GM13976 (cell line): ENCODE data around the gene STARD10.

ENCODE experiments used
- DNase-seq: peaks from one replicate; pipeline ENCODE4 v3.0.0; 2012; ENCODE audit warnings: low spot score
- in situ Hi-C: fragments of 300-500 bp; cut with MboI; formaldehyde crosslinking; loops from one replicate; pipeline ENCODE4 v1.12.0; 2022; ENCODE audit warnings: low sequenced_read_pairs, mixed read lengths, inconsistent platforms; ENCODE audit not compliant: unreplicated experiment
- TF ChIP-seq, protein P1 (sequence below): IDR thresholded peaks from 2 replicates; pipeline ENCODE4 v1.5.1; 2012; ENCODE audit warnings: borderline replicate concordance, mild to moderate bottlenecking; ENCODE audit not compliant: insufficient read depth; ENCODE audit errors: extremely low read depth, missing control alignments, control extremely low read depth

STARD10 gene

GRCh38 chr11:72778535-72779494, 15.0 kb downstream of the STARD10 start:
- in situ Hi-C loops, result no loop called here
- TF ChIP-seq, protein P1, sequence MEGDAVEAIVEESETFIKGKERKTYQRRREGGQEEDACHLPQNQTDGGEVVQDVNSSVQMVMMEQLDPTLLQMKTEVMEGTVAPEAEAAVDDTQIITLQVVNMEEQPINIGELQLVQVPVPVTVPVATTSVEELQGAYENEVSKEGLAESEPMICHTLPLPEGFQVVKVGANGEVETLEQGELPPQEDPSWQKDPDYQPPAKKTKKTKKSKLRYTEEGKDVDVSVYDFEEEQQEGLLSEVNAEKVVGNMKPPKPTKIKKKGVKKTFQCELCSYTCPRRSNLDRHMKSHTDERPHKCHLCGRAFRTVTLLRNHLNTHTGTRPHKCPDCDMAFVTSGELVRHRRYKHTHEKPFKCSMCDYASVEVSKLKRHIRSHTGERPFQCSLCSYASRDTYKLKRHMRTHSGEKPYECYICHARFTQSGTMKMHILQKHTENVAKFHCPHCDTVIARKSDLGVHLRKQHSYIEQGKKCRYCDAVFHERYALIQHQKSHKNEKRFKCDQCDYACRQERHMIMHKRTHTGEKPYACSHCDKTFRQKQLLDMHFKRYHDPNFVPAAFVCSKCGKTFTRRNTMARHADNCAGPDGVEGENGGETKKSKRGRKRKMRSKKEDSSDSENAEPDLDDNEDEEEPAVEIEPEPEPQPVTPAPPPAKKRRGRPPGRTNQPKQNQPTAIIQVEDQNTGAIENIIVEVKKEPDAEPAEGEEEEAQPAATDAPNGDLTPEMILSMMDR, result no peak
- DNase-seq, result no peak

- DNase-seq, result no peak
- in situ Hi-C loops, result no loop called here
- TF ChIP-seq, protein P1, result no peak
Measured at GRCh38 chr11:72777755-72778278, 16.0 kb downstream of the STARD10 start.

DNA sequence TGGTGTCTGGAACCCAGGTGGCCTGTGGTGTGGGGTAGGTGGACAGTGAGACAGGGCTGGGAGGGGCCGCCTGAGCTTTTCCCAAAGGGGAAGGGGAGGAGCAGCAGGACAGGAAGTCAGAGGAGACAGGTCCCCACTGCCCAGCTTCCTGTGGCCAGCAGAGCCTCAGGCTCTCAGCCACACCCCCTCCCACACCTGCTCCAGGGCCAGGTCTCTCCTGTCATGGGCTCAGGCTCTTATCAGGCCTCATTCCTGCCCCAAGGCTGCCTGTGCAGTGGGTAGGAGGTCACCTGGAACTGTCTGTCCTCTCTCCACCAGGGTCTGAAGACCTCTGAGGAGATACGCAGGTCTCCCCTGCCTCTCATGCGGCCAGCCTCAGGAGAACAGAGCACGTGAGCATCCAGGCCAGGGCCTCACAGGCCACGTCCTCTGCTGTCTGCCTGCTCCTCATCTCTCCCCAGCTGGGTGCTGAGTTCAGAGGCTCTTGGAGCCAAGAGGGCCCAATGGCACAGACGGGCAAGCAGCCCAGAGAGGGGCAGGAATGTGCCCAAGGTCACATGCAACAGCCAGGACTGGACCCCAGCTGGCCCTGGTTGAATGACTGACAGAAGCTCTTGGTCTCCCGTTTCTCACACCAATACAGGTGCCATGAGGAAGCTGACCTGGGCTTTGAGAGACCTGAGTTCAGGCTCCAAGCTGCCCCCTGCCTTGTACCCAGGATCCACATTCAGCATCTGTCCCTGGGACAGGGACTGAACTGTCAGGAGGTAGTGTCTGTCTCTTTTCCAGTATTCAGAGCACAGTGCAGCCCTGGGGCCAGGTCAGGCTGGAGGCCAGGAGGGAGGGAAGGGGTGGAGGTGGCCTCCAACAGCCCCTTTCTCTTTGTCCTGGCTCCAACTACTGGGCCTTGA, 16.7 kb downstream of the STARD10 start:
- in situ Hi-C loops, result no loop called here
- TF ChIP-seq, protein P1, result no peak
- DNase-seq, result peak; percentile 44

DNA sequence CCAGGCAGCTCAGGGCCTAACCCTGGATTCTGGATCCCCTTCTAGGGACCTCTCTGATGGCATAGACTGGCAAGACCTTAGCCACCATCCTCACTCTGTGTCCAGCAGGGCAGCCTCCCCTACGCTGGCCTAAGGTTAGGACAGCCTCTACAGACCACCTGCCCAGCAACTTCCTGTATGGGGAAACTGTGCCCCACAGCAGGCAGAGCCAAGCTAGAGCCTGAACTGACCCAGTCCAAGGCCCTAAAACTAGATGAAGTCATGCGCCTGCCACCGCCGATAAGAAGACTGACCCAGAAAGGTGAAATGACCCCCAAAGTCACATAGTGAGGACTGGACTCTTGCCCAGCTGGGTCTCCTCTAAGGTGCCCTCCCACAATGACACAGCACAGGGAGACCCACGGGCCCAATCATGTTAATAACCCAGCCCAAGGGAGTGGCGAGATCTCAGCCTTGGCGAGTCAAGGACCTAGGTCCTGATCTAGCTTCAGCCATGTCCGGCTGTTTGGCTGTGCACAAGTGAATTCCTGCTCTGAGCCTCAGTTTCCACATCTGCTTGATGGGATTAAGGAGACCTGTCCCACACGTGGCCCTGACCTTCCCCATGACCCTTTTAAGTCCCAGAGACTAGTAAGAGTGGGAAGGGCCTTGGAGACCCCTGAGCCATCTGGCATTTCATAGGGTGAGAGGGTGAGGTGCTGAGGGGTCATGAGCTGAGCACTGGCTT, 17.6 kb downstream of the STARD10 start:
- DNase-seq, result no peak
- TF ChIP-seq, protein P1, result no peak
- in situ Hi-C loops, result no loop called here

GRCh38 chr11:72775288-72776110, 18.3 kb downstream of the STARD10 start:
- DNase-seq, result no peak
- in situ Hi-C loops, result no loop called here
- TF ChIP-seq, protein P1, result no peak

DNA sequence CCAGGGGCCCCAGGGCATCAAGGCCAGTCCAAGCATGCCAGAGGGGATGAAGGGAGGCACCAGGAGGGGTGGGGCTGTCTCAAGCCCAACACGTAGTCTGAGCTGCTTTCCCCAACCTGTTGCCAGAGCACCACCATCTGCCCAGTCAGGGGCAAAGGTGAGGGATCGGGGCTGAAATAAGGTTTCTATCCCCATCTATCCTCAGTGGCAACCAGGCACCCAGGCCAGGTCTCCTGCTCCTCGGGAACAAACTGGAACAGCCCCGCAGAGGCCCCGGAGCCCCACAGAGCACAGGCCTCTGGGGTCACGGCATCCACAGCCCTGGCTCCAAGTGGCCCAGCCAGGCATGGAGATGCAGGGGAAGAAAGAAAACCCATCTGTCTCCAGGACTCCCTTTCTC, 19.3 kb downstream of the STARD10 start:
- no peak for DNase-seq
- TF ChIP-seq, protein P1, result no peak
- in situ Hi-C loops, result no loop called here
